LHCN-M2 (cell line): ENCODE results near the gene BOD1L1. TPM values are rescaled to one million over a fixed set of nuclear protein-coding genes. Genes with fewer than 3 reads are reported as not detected.

ENCODE experiments used
- DNase-seq: peaks from one replicate; pipeline ENCODE4 v3.0.0-alpha.2; 2012; ENCODE audit warnings: low read depth
- total RNA-seq: library from RNA; depleted of rRNA; stranded (reverse); fragments of >200 nt; gene quantifications from 2 replicates; pipeline ENCODE4 v1.2.3, GENCODE V29; 2014

The BOD1L1 gene
- total RNA-seq, 1 experiment from 2014 or later, result 29.6 TPM

DNA sequence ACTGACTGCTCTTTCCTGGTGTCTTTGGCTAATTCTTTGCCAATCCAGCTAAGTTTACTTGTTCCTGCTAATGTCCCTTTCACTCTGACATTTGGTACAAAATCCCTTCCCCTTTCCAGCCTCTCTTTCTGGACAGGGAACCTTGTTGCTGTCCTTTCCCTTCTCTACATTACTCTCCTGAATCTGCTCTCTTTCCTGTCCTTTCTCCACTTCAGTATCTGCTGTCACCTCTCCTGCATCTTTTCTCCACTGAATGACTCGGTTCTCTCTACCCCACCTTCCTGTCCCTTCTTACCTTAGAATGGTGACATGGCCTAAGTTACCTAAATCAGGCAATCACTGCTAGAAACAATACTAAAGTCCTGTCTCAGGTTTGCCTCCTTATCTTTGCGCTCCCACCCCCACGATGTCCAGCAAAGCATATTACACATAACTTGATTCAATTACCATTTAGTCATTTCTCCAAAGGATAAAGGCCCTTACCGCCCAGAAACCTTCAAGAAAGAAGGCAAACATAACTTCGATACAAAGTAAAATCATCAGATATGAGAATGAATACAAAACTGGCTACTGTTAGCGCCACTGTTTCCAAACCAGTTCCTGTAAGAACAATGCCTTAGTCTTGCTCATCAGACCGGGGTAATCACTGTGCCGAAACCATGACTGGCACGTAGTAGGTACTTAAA is 890 bp downstream of the BOD1L1 start:
- no peak for DNase-seq

DNA sequence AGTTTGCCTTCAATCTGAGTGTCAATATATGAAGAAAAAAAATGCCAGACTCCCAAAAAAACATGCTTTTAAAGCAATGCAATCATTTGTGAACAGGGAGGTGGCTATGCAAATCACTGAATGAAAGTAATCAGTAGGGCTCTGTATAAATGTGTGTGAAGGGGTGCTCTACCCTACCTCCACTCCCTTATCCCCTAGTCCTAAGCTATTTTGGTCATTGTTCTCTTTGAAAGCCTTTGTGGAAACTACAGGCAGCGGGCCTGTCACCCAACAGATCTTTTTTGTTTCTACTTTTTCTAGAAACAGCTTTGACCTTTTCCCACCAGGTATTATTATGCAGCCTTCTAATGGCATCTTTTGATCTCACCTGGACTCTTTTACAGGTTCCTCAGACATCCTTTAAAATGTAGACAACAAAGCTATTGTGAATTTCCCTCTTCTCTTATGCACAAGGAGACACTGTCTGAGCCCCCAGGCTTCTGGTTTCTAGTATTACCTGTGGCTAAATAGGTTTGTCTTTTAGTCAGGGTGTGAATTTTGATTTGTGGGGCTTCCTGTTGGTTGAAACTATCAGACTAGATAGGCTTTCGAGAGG is 9.2 kb downstream of the BOD1L1 start:
- no peak for DNase-seq

DNA sequence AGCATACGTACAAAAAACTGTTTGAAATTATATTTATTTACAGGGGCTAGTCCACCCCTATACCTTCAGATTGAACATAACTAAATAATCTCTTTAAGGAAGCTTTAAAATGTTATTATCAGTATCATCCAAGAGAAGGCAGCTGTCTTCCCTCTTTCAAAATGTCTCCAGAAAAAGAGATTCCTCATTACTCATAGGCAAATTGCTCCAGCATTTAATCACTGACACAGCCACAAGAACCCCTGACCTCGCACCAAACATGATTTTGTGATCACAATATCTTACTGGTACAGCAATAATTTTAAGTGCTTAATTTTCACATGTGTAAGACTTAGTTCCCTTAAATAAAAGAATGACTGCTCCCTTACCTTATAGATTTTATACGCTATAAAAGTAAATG is 9.7 kb downstream of the BOD1L1 start:
- DNase-seq, result peak; percentile 64

DNA sequence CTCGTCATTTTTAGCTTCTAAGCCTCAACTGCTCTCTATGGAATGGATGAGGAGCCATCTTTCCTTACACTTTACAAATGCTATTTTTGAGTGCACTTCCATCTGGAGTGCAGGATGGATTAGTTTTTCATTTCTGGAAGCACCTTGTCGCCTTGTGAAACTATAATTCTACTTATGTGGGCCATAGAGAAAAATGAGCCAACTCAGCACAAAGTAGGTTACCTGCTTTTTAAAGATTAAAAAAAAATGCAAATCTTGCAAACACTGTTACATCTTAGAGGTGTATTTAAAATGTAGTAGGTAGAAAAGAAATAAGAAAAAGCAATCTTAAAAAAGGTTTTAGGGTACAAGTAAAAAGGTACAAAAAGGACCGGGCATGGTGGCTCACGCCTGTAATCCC is 10.9 kb downstream of the BOD1L1 start:
- no peak for DNase-seq

DNA sequence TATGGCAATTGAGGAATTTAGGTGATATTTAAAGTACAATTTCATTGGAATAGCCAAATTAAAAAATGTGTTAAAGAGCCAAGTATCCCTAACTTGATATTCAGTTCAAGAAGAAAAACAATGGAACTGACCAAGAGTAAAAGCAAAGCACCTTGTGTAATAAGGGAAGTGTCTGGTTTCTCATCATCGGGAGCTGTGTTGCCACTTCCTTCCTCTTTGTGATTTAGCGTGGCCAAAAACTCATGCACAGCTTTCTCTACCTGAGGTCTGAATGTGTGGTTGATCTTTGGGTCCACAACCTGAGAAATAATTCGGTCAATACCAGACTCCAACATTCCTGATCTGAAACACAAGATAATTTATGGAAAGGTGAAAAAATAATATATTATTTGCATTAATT is 12.4 kb downstream of the BOD1L1 start:
- DNase-seq, result no peak

DNA sequence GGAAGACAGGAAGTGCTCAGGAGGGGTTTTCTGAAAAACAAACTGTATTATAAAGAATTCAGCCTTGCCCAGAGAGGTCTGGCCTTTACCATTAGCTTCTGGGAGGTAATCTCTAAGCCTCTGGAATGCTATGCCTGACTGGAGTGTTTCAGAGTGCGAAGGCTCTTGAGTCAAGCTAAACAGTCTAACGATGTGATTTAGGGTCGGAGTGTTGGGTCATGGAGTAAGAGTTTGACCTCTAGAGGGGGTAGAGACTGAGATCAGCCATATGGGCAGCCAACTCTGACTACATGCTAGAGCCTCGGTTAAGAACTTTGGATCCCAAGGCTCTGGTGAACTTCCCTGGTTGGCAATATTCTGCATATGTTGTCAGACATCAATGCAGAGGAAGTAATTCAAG is 15.0 kb downstream of the BOD1L1 start:
- no peak for DNase-seq

DNA sequence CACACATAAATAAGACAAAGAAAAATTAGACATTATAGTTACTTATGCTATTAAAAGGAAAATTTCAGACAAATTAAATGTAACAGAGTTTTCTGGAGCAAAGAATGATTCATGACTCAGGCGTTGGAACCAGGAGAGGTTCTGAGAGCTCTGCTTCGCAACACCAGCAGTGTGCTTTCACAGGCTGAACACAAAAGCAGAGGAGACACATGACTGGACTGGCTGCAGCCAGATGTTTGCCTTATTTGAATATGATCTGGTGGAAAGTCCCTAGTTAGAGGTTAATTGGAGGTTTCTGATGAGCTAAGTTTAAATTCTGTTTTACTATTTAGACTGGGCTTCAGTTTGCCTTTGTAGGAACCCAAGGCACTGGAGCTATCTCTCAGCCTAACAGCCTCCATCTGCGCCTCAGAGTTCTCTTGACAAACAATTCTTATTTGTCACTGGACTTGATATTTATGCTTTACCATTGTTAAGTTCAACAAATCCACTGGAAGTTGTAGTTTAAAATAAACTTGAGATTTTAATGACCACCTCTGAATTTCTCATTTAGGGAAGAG is 16.2 kb downstream of the BOD1L1 start:
- DNase-seq, result peak; percentile 21

DNA sequence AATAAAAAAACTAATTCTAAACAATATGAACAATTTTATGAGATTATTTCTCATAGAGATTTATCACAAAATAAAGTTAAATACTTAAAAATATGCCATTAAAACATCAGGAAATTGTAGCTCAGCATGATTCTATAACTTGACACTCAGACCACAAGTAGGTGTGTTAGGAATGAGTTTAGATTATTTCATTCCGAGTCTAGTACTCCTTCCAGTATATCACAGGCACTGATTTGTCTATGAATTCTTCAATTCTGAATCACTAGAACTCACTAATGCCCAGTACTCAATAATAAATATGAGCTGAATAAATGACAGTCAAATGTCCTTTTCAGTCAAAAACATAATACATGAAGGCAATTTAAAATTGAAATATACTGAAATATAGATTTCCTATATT is 22.2 kb downstream of the BOD1L1 start:
- DNase-seq, result no peak

DNA sequence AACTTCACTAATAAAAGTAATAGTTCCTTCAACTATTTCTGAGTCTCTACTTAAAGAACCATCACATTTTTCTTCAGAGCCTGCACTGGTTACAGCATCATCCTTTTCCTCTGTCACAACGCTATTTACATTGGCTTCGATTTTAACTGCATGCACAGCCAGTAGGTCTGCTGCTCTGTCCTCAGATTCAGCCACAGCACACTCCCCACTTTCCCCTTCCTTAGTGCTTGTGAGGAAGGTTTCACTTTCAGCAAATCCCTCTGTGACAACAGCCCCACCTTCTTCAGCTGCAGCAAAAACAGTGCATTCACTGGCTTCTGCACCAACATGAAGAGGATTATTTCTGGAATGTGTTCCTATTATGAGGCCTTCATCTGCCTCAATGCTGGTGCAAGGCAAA is 25.7 kb downstream of the BOD1L1 start:
- DNase-seq, result no peak

DNA sequence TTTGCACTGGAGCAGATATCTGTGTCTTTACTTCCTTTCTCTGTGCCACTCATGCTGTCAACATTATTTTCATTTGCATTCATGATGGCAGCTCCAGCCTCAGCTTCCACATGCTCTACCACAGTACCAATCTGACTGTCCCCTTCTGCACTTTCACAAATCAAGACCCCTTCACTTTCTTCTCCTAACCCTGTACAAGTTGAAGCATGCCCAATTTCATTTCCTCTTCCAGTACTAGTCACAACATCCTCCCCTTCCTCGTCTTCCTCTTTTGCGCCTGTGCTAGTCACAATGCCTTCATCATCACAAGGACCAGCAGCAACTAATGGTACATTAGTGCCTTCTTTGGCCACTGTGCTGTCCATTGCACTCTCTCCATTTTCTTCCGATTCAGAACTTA is 26.5 kb downstream of the BOD1L1 start:
- no peak for DNase-seq

DNA sequence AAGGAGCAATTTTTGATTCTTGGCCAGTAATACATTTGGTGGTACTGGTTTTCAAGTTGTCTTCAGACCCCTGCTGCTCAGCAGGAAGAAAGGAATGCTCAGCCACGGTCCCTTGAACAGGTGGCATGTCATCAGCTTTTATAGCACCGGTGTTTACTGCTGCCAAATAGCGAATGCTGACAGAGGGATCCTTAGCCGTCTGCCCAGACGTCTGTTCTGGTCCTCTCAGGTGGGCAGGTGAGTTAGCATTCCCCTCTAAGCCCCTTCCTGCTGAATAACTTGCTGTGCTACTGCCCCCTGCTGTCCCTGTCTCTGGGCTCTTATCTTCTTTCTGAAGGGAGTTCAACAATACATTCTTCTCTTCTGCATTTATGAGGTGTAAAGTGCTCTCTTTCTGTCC is 28.4 kb downstream of the BOD1L1 start:
- no peak for DNase-seq

DNA sequence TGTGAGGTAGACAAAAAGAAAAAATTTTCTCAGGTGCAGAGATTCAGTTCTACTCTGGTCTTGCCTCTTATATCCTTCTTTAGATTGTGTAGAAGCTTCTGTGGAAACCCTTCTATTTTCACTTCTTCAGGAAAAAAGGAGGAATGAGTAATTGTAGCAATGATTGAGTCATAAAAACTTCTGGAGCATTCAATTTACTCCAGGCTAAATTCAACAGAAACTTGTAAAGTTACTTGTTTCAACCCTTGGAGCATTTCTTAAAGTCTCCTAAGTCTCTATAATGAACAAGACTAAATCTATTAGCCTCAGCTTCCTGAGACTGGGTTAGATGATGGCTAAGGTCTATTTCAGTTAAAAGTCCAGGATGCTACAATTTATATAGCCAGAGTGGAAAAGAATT is 29.9 kb downstream of the BOD1L1 start:
- peak; percentile 27 for DNase-seq

DNA sequence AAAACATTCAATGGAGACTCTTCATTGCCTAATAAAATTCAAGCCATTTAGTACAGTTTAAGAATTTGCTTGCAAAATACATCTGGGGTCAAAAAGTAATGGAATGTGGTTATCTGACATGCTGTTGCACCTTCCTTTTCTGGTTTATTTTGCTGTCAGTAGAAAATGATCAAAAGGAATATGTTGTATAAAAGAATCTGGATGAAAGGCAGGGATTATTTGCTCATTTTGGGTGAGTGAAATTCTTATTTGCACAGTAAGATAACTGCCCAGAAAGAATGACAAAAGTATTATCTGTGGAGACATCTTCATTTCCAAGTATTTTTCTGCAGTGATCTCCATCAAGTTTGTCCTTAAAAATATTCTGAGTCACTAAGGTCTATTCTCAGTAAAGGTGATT is 30.4 kb downstream of the BOD1L1 start:
- DNase-seq, result no peak

DNA sequence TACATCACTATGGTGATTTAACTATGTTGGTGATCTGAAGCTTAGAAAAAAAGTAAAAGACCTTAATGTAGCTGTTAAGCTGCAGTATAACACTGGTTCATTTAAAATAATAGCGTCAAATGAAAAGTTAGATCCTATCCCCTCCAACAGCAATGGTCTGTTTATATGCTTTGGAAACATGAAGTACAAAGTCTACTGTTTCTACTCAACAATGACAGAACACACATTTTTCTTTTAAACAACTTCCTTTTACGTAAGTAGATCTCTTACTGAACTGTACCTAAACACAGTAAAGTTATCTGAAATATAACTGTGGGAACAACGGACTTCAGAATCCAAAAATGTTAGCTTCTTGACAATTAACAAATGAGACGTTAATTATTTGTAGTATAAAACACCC is 35.3 kb downstream of the BOD1L1 start:
- no peak for DNase-seq

DNA sequence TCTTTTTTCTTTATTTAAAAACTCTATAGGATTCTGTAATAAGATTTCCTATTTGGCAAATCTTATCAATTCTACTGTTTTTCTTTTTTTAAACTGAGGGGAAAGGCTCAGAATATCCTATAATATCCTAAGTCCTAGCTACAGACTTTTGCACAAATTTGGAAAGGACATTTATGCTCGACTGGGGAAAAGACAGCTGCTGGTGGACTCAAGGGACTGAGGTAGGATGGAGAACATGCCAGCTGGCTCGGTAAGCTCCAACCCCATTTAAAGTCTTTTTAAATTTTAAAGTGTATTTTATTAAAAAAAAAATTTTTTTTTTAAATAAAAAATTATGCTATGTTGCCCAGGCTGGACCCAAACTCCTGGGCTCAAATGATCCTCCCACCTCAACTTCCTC is 36.8 kb downstream of the BOD1L1 start:
- DNase-seq, result peak; percentile 66

DNA sequence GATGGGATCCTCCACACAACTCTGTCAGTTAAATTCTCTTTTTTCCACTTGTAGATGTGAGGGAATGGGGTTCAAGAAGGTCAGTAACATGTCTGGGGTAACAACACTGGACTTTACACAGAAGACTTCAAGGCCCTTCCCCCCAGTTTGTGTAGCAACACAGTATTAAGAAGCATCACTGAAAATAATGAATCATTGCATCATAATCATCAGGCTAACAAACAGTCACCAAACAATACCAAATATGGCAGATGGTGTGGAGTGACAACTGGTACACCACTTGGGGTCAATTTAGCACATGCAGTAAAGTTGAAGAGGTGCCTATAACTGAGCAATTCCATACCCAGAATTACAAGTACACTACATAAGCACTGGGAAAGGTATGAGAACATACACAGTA is 38.6 kb downstream of the BOD1L1 start:
- no peak for DNase-seq

DNA sequence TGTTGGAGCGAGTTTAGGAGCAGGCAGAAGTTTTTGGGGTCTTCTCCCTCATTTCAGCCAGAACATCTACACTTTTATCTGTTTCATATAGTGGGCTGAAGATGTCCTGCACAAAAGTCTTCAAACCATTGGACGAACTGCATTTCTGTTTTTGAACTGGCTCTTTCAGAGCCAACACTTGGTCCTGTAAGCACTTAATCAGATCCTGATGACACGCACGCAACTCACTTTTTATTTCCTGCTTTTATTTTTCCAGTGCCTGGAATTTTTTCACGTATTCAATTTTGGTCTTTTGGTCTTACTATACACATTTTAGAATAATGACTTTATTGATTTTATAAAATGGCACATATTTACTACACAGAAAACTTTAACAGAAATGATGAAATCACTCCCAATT is 43.0 kb downstream of the BOD1L1 start:
- peak; percentile 36 for DNase-seq

DNA sequence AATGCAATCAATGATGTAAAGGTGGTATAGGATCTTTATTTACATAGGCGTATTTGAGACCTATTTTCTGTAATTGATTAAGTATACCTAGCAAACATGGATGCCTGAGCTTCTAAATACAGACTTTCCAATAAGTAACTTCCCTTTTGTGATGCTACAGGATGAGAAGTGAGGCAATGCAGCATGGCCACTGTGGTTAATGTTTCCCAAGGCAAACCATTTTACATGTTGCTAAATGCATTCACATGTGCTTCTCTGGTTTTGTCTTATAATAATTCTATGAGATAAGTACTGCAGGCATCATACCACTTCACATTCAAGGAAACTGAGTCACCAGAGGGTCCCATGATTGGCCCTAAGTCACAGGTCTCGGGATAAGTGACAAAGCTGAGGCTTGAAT is 47.5 kb downstream of the BOD1L1 start:
- no peak for DNase-seq

DNA sequence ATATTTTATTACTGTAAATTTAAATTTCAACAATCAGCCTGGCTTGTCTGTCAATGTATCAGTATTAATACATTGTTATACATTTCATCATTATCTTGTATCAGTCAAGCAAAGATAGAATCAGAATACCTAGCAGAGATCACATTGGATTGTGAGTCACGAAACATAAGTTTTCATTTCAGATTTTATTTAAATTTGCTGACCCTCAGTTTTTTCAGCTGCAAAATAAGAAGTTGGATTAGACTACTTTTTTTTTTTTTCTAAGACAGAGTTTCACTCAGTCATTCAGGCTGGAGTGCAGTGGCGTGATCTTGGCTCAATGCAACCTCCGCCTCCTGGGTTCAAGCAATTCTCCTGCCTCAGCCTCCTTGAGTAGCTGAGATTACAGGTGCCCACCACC is 49.9 kb downstream of the BOD1L1 start:
- no peak for DNase-seq

DNA sequence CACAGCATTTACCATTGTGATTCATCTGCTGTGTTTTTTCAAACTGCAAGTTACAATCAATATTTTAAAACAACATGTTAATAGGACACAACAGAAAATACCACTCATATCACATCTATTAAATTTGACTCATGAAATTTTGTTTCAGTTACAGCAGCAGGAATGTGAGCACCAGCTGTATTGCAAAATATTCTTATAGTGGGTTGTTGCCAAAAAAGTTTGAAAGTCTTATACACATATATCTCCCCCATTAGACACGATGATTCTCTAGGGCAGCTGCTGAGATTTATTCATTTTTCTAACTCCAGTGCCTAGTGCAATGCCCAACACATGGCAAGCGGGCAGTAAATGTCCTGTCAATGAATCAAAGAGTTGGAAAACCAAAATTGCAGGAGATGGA is 56.6 kb downstream of the BOD1L1 start:
- DNase-seq, result peak; percentile 37

DNA sequence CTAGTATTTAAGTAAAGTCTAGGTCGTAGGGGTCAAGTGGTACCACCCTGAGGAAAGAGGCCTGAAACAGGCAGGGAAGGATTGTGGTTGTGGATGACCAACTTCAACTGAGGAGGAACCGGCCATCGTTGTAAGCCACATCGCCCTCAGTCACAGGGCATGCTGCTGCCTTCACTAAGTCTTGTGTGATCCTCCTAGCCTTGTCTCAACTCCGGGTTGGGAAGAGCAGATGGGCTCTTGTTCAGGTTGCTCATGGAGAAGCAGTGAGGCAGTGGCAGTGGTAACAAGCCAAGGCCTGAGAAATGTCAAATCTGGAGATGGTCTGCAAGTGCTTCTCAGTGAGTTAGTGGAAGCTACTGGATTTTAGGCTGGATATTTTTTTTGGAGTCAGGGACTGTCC is 60.4 kb downstream of the BOD1L1 start:
- no peak for DNase-seq

DNA sequence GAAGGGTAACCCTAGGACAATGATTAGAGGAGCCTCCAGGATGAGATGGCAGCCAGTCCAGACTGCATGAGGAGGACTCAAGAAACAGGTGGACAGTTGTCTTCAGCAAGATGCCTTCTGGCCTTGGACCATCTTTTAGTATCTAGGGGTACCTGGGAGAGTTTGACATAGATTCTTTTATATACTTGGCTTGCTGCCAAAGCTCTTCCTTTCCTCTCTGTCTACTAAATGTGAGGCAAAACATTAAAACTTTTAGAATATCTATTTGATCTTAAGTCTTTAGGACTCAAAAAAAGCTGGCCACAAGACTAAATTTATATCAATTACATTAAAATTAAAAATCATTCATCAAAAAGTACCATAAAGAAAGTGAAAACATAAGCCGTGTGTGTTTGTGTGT is 64.6 kb downstream of the BOD1L1 start:
- DNase-seq, result no peak

DNA sequence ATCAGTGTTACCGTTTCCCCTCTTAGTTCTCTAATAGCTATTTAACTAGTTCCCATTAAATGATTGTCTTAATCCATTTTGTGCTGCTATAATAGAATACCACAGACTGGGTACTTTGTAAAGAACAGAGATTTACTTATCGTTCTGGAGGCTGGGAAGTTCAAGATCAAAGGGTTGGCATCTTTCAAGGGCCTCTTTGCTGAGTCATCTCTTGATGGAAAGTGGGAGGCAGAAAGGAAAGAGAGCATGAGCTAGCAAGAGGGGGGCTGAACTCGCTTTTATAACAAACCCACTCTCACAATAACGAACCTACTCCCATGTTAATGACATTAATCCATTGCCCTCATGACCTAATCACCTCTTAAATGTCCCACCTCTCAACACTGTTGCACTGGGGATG is 65.9 kb downstream of the BOD1L1 start:
- DNase-seq, result no peak

DNA sequence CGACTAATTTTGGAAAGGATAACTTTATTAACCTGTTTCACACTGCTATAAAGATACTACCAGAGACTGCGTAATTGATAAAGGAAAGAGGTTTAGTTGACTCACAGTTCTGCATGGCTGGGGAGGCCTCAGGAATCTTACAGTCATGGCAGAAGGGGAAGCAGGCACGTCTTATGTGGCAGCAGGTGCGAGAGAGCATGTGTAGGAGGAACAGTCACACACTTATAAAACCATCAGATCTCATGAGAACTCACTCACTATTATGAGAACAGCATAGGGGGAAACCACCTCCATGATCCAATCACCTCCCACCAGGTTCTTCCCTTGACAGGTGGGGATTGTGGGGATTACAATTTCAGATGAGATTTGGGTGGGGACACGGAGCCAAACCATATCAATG is 67.4 kb downstream of the BOD1L1 start:
- DNase-seq, result peak; percentile 50
